NCI-H446 (cell line): ENCODE results near the gene ACBD6.
"Not testable (repeated sequence)": the region's sequence is repeated elsewhere in the genome, so short reads cannot be mapped to it uniquely, and the experiment has no call there.

Experiments used
- DNase-seq, 2 experiments: peaks; one replicate each; lab custom pipeline; 2025; lab: John Stamatoyannopoulos, UW

ACBD6 gene

GRCh38 chr1:180502361-180503279 is at the start of gene ACBD6:
TSS of gene ACBD6 (minus strand) at chr1:180502577. CDS start at chr1:180502266, 311 bp downstream.
- DNase-seq, result peak; percentile 86 to 91

- DNase-seq, result no peak
Measured at GRCh38 chr1:180551997-180552396, 49.6 kb upstream of the ACBD6 start.

- no peak for DNase-seq
Measured at GRCh38 chr1:180550241-180550640, 47.9 kb upstream of the ACBD6 start.

- DNase-seq, result not testable (repeated sequence)
Measured at GRCh38 chr1:180549770-180550169, 47.4 kb upstream of the ACBD6 start.

- no peak for DNase-seq
Measured at GRCh38 chr1:180548686-180549317, 46.4 kb upstream of the ACBD6 start.

- no peak for DNase-seq
Measured at GRCh38 chr1:180545991-180546390, 43.6 kb upstream of the ACBD6 start.

GRCh38 chr1:180544050-180544449 is 41.7 kb upstream of the ACBD6 start:
- DNase-seq, result peak; percentile 10 to 56

- peak; percentile 27 to 46 for DNase-seq
Measured at GRCh38 chr1:180542838-180543145, 40.4 kb upstream of the ACBD6 start.

GRCh38 chr1:180542113-180542837 is 39.9 kb upstream of the ACBD6 start:
- peak in 1 of 2 experiments; percentile 72 for DNase-seq

- DNase-seq, result peak in 1 of 2 experiments; percentile 16
Measured at GRCh38 chr1:180540697-180541594, 38.6 kb upstream of the ACBD6 start.

GRCh38 chr1:180539136-180539535 is 36.8 kb upstream of the ACBD6 start:
- no peak for DNase-seq

- DNase-seq, result no peak
Measured at GRCh38 chr1:180536821-180537372, 34.5 kb upstream of the ACBD6 start.

GRCh38 chr1:180535418-180535999 is 33.1 kb upstream of the ACBD6 start:
- DNase-seq, result no peak

- peak; percentile 90 to 94 for DNase-seq
Measured at GRCh38 chr1:180534214-180534613, 31.8 kb upstream of the ACBD6 start.

- peak; percentile 56 to 85 for DNase-seq
Measured at GRCh38 chr1:180533266-180533987, 31.1 kb upstream of the ACBD6 start.

GRCh38 chr1:180532854-180533253 is 30.5 kb upstream of the ACBD6 start:
- DNase-seq, result no peak

GRCh38 chr1:180530501-180530900 is 28.1 kb upstream of the ACBD6 start:
- no peak for DNase-seq

GRCh38 chr1:180528868-180529470 is 26.6 kb upstream of the ACBD6 start:
- DNase-seq, result no peak

GRCh38 chr1:180527101-180527669 is 24.8 kb upstream of the ACBD6 start:
- DNase-seq, result no peak

- DNase-seq, result no peak
Measured at GRCh38 chr1:180525715-180526039, 23.3 kb upstream of the ACBD6 start.
